Mesenchymal stem cell (in vitro differentiated cells and primary cell): ENCODE results near the gene VARS2. TPM values are rescaled to one million over a fixed set of nuclear protein-coding genes. Genes with fewer than 3 reads are reported as not detected.

ENCODE experiments used
- DNase-seq: peaks from one replicate; pipeline ENCODE4 v3.0.0-alpha.2; 2013
- H2AFZ ChIP-seq: one replicate; pipeline ENCODE4 v1.6.1; 2013; ENCODE audit warnings: low read depth, mild to moderate bottlenecking, control low read depth, inconsistent platforms, low read length, moderate library complexity
- H2AK5ac ChIP-seq: 2 replicates; pipeline ENCODE4 v1.6.1; 2013; ENCODE audit warnings: low read length, moderate library complexity, mild to moderate bottlenecking, inconsistent platforms; ENCODE audit not compliant: severe bottlenecking
- H2BK120ac ChIP-seq: one replicate; pipeline ENCODE4 v1.6.1; 2013; ENCODE audit warnings: low read depth, mild to moderate bottlenecking, inconsistent platforms, low read length, moderate library complexity
- H2BK12ac ChIP-seq, 2 experiments: one replicate each; pipeline ENCODE4 v1.6.1; 2013; ENCODE audit warnings: inconsistent platforms in 2 of 2, low read length in 2 of 2, mild to moderate bottlenecking in 2 of 2, moderate library complexity in 2 of 2, control low read depth in 1 of 2
- H2BK15ac ChIP-seq: one replicate; pipeline ENCODE4 v1.6.1; 2013; ENCODE audit warnings: mild to moderate bottlenecking, low read depth, inconsistent platforms; ENCODE audit not compliant: poor library complexity, severe bottlenecking
- H2BK5ac ChIP-seq: 2 replicates; pipeline ENCODE4 v1.6.1; 2013; ENCODE audit warnings: low read depth, mild to moderate bottlenecking, low read length, control low read depth, inconsistent platforms; ENCODE audit not compliant: poor library complexity, severe bottlenecking
- H3K14ac ChIP-seq, 2 experiments: one replicate each; pipeline ENCODE4 v1.6.1; 2013; ENCODE audit warnings: inconsistent platforms in 2 of 2, low read length in 2 of 2, control low read depth in 1 of 2, mild to moderate bottlenecking in 1 of 2, moderate library complexity in 1 of 2
- H3K18ac ChIP-seq, 2 experiments: one replicate each; pipeline ENCODE4 v1.6.1; 2013; ENCODE audit warnings: inconsistent platforms in 2 of 2, low read length in 2 of 2, control low read depth in 1 of 2, low read depth in 1 of 2, mild to moderate bottlenecking in 1 of 2
- H3K23ac ChIP-seq, 2 experiments: one replicate each; pipeline ENCODE4 v1.6.1; 2013; ENCODE audit warnings: inconsistent platforms in 2 of 2, low read length in 2 of 2, mild to moderate bottlenecking in 2 of 2, moderate library complexity in 2 of 2, control low read depth in 1 of 2
- H3K27ac ChIP-seq: 2 replicates; pipeline ENCODE4 v1.5.1; 2013; ENCODE audit warnings: mild to moderate bottlenecking, moderate library complexity, low read length, control low read depth, inconsistent platforms; ENCODE audit not compliant: poor library complexity, severe bottlenecking
- H3K27me3 ChIP-seq, 2 experiments: 2 replicates each; pipeline versions ENCODE4 v1.6.1 to v1.7.0; 2013; ENCODE audit warnings: low read length in 2 of 2, mild to moderate bottlenecking in 2 of 2, moderate library complexity in 2 of 2, control low read depth in 1 of 2, inconsistent platforms in 1 of 2; ENCODE audit not compliant: control insufficient read depth in 1 of 2, insufficient read depth in 1 of 2
- H3K36me3 ChIP-seq, 2 experiments: 2 replicates each; pipeline versions ENCODE4 v1.6.1 to v1.7.0; 2013; ENCODE audit warnings: low read length in 2 of 2, control low read depth in 1 of 2, inconsistent platforms in 1 of 2, low read depth in 1 of 2, mild to moderate bottlenecking in 1 of 2; ENCODE audit not compliant: insufficient read depth in 2 of 2, control insufficient read depth in 1 of 2
- H3K4ac ChIP-seq, 2 experiments: one replicate each; pipeline ENCODE4 v1.6.1; 2013; ENCODE audit warnings: inconsistent platforms in 2 of 2, low read length in 2 of 2, mild to moderate bottlenecking in 2 of 2, moderate library complexity in 2 of 2, control low read depth in 1 of 2, low read depth in 1 of 2
- H3K4me1 ChIP-seq: 2 replicates; pipeline ENCODE4 v1.6.1; 2013; ENCODE audit warnings: low read depth, low read length, control low read depth; ENCODE audit not compliant: control insufficient read depth, insufficient read depth
- H3K4me2 ChIP-seq: 2 replicates; pipeline ENCODE4 v1.6.1; 2013; ENCODE audit warnings: low read length, mild to moderate bottlenecking, inconsistent platforms; ENCODE audit not compliant: poor library complexity, severe bottlenecking
- H3K4me3 ChIP-seq, 2 experiments: 2 replicates each; pipeline versions ENCODE4 v1.5.1 to v1.7.0; 2013; ENCODE audit warnings: low read length in 2 of 2, mild to moderate bottlenecking in 2 of 2, control low read depth in 1 of 2, low read depth in 1 of 2; ENCODE audit not compliant: insufficient read depth in 1 of 2
- H3K79me1 ChIP-seq: replicated peaks from 2 replicates; pipeline ENCODE4 v1.6.1; 2013; ENCODE audit warnings: mild to moderate bottlenecking, control low read depth, low read length, inconsistent platforms; ENCODE audit not compliant: poor library complexity, severe bottlenecking
- H3K9ac ChIP-seq: 2 replicates; pipeline ENCODE4 v1.7.0; 2013; ENCODE audit warnings: mild to moderate bottlenecking, low read length, moderate library complexity
- H3K9me3 ChIP-seq: 2 replicates; pipeline ENCODE4 v1.7.0; 2013; ENCODE audit warnings: mild to moderate bottlenecking, low read length; ENCODE audit not compliant: control insufficient read depth
- H4K8ac ChIP-seq: one replicate; pipeline ENCODE4 v1.6.1; 2013; ENCODE audit warnings: inconsistent platforms, mild to moderate bottlenecking, low read length, moderate library complexity
- H4K91ac ChIP-seq: one replicate; pipeline ENCODE4 v1.6.1; 2013; ENCODE audit warnings: mild to moderate bottlenecking, low read length, inconsistent platforms
- WGBS: methylation state at CpG from one replicate; pipeline ENCODE4 v1.1.7; 2013; ENCODE audit warnings: mixed read lengths; 5-methylcytosine and 5-hydroxymethylcytosine counted together
- small RNA-seq: library from polyadenylated mRNA; stranded (forward); fragments of <200 nt; extraction: miRNeasy Mini kit (QIAGEN cat#:217004); gene quantifications from one replicate; pipeline ENCODE3, GENCODE V24; 2013; ENCODE audit warnings: low read depth

Gene VARS2

DNA sequence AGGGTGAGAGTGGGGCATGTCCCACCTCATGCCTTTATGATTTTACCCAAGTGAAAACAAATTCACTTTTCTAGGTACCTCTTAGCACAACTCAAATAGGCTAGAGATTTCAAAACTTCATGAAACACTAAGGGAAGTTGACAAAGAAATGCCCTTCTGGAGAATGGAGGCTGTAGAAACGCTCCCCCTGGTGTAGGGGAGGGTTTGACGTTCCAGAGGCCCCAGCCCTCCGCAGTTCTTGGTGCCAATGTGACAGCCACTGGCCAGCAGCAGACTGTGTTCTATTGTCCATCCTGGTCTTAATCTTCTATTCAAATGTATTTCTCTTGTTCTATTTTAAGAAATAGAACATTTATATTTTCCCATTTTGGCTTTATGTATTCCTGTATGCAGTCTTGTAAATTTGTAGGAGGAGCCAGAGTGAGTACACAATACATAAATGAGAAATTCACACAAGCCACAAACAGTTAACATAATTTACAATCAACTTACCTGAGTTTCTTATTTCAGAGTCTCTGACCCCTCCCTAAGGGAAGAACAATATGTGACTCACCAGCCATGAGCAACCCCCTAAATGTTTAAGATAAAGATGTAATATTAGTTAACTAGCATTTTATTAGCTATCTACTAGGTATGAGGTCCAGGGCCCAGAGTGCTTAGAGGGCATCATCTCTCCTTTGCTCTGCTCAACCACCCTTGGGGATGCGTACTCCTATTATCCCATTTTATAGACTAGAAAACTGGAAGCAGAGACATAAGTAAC is 60.6 kb downstream of the VARS2 start:
- Histone ChIP-seq H2BK12ac (no peak overlapping the region), H3K79me1 (no peaks in the 10 kb centered on the region), H3K9me3 (no peaks in the 10 kb centered on the region), H3K4me2 (no peak overlapping the region), H3K4ac (no peak overlapping the region), H3K27me3 (peaks cover 13 to 20% of the 10 kb centered on the region in 2 experiments), H2BK5ac (no peak overlapping the region), H3K4me1 (no peaks in the 10 kb centered on the region), H3K18ac (no peak overlapping the region), H3K27ac (no peak overlapping the region), H2AK5ac (no peak overlapping the region), H2BK15ac (no peak overlapping the region), H3K23ac (no peak overlapping the region), H3K9ac (no peak overlapping the region), H2BK120ac (no peak overlapping the region), H3K14ac (no peak overlapping the region), H3K36me3 (no peaks in the 10 kb centered on the region), H4K91ac (no peak overlapping the region), H3K4me3 (no peak overlapping the region), H4K8ac (no peak overlapping the region), H2AFZ (no peak overlapping the region)
- DNase-seq: no peak
- 61% methylated on average over 3 of the region's 4 CpGs for WGBS

Small RNA genes within 50 kb of the gene (small RNA-seq; reads per million reads assigned to genes)
- not detected for gene RF00019
